Measurements from ENCODE around the gene UBXN6. TPM values are rescaled to one million over a fixed set of nuclear protein-coding genes. Genes with fewer than 3 reads are reported as not detected.

Gene UBXN6
- total and polyA plus RNA-seq, 2 of the 8 experiments (the other 6 are each of a cell fraction or from before 2014, with no cell fraction given), result 28.0 to 43.8 TPM

- TF ChIP-seq TCF12 (IDR thresholded peaks at IDR 0.05; ENCODE audit: low read depth, low read length), result no peak
- TF ChIP-seq RNF2 (IDR thresholded peaks at IDR 0.05; ENCODE audit: borderline replicate concordance, low read depth, low read length, missing control alignments, poor library complexity, severe bottlenecking), result no peak
- TF ChIP-seq NRF1 (IDR thresholded peaks at IDR 0.05; ENCODE audit: low read depth, low read length), result no peak
- TF ChIP-seq SIN3A (conservative IDR thresholded peaks at IDR 0.05 in 1 of 2, IDR thresholded peaks at IDR 0.05 in 1 of 2; ENCODE audit: low read depth in 1 of 2, low read length in 2 of 2), result no peak
- no peak for TF ChIP-seq BRCA1 (IDR thresholded peaks at IDR 0.05; ENCODE audit: low read depth, low read length)
Observed at GRCh38 chr19:4501691-4502090, 44.1 kb upstream of the UBXN6 start (continued).
